Subcutaneous adipose tissue (tissue), 4 donors: Measurements from ENCODE around the gene MCOLN2. TPM values are rescaled to one million over a fixed set of nuclear protein-coding genes. Genes with fewer than 3 reads are reported as not detected.

Experiments used
- total RNA-seq, 4 donors: library from RNA; depleted of rRNA; stranded (reverse); fragments of >200 nt; gene quantifications; one replicate each; pipeline ENCODE4 v1.1.0, GENCODE V29; 2016
- TF ChIP-seq, protein P1 (sequence below): fragments of 450-650 bp; IDR thresholded peaks from one replicate; pipeline ENCODE4 v1.5.1; 2016; ENCODE audit warnings: low read depth, mild to moderate bottlenecking, control low read depth, antibody characterized with exemption, moderate library complexity

Gene MCOLN2
- total RNA-seq, 4 donors from 2014 or later, result 0.38 to 6.6 (median 1.4) TPM; not detected in 1

DNA sequence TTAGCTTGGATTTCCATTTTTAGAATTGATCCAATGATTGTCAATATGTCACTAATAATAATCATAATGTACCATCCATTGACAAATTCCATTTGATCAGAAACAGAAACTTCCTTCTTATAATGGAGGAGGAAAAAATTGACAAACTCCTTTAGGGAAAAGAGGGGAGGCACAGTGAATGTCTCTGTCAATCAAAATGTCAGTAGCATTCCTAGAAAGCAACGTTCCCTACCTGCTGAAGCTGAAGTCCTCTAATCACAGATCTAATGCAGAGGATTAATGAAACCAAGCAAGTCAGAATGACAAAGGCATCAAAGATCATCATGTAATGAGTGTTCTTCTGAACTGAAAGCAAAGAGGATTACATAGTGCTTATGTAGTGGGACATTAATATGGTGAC, 29.0 kb upstream of the MCOLN2 start:
- TF ChIP-seq, protein P1, sequence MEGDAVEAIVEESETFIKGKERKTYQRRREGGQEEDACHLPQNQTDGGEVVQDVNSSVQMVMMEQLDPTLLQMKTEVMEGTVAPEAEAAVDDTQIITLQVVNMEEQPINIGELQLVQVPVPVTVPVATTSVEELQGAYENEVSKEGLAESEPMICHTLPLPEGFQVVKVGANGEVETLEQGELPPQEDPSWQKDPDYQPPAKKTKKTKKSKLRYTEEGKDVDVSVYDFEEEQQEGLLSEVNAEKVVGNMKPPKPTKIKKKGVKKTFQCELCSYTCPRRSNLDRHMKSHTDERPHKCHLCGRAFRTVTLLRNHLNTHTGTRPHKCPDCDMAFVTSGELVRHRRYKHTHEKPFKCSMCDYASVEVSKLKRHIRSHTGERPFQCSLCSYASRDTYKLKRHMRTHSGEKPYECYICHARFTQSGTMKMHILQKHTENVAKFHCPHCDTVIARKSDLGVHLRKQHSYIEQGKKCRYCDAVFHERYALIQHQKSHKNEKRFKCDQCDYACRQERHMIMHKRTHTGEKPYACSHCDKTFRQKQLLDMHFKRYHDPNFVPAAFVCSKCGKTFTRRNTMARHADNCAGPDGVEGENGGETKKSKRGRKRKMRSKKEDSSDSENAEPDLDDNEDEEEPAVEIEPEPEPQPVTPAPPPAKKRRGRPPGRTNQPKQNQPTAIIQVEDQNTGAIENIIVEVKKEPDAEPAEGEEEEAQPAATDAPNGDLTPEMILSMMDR, result no peak

DNA sequence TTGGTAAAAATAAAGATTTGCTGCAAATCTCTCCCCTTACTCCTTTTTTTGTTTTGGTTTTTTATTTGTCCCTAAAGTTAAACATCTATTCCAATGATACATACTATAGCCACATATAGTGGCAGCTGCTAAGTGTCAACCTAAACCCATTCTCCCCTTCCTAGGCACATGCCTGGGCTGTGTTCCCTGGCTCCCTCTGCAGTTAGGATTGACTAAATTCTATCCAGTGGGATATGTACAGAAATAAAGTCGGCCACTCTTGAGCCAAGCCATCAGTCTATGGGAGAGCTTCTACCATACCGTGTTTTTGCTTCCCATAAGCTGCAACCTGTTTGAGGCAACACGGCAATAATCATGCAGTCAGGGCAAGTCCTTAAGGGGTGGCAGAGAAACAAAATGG, 27.8 kb upstream of the MCOLN2 start:
- TF ChIP-seq, protein P1, result no peak

DNA sequence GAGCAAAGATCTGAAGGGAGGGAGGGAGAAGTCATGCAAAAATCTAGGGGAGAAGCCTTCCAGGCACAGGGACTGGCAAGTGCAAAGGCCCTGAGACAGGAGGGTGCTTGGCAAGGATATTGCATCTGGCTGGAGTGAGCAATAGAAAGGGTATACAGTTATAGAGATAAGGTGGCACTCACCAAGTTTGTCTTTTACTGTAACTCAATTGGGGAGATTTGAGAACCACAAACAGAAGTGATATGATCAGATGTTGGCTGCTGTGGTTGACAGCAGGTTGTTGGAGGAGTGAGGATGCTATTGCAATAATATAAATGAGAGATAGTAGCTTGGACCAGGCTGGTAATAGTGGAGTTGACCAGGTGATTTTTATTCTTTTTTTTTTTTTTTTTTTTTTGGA, 25.8 kb upstream of the MCOLN2 start:
- TF ChIP-seq, protein P1, result no peak

DNA sequence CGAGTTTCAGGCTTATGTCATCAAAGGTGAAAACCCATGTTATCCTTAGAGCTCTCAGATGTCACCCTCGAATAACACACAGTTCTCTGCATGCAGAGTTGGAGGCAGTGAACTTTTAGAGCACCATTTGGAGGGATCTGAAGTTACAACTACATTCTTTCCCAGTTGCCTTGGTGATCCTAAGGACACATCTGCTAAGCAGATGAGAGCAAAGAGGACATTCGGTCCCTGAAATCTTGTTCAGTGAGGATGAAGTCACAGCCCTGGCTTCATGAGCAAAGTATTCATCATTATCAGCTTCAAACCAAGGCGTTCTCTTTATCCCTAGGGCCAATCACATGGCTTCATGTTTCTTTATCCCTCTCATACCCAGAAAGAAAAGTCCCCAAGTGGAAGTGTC, 23.1 kb upstream of the MCOLN2 start:
- TF ChIP-seq, protein P1, result no peak

DNA sequence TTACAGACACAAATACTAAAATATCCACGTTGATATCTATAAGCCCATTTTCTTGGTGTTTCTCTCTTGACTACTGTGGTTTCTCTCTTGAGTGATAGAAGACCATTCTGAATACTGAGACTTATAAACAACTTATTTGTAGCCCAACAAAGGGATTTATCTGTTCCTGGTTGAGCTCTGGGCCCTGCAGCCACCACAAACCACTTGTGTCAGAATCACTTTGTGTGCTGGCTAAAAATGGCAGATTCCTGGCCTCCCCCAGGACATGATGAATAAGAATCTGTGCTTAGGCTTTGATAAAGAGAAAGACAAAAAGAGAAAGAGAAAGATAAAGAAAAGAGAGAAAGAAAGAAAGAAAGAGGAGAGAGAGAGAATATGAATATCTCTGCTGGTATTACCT, 18.9 kb upstream of the MCOLN2 start:
- TF ChIP-seq, protein P1, result no peak

DNA sequence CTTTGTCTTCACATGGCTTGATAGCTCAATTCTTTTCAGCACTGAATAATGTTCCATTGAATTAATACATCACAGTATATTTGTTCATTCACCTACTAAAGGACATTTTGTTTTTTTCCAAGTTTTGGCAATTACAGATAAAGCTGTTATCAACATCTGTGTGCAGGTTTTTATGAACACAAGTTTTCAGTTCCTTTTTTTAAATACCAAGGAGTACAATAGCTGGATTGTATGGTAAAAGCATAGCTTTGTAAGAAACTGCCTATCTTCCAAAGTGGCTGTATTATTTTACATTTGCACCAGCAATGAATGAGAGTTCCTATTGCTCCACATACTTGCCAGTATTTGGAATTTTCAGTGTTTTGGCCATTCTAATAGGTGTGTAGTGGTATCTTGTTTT, 4.8 kb upstream of the MCOLN2 start:
- TF ChIP-seq, protein P1, result no peak

DNA sequence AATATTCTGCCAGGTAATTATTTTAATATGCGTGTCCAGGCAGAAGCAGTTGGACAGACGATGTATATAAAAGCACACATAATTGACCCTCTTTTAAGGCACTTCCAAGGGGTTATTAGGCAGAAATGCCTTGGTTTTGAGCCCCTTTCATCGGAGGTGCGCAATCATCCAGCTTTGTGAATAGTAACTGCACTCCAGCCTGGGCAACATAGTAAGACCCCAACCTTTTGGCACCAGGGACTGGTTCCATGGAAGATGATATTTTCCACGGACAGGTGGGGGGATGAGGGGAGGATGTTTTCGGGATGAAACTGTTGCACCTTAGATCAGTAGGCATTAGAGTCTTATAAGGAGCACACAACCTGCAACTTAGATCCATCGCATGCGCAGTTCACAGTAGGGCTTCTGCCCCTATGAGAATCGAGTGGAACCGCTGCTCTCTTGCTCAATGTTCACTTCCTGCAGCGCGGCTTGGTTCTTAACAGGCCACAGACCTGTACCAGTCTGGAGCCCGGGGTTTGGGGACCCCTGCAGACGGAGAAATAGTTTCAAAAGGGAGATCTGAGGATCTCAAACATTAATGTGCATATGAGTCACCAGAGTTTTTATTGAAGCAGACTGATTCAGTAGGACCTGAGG, 1.8 kb upstream of the MCOLN2 start:
- TF ChIP-seq, protein P1, result no peak
